K562 (cell line): ENCODE results near the gene FAM50A. TPM values are rescaled to one million over a fixed set of nuclear protein-coding genes. Genes with fewer than 3 reads are reported as not detected.

ENCODE experiments used
- HDAC3 ChIP-seq: fragments of 450-650 bp; IDR thresholded peaks from 2 replicates; pipeline ENCODE4 v1.6.1; 2018; ENCODE audit warnings: borderline replicate concordance, mild to moderate bottlenecking, moderate library complexity; ENCODE audit not compliant: partially characterized antibody
- MGA ChIP-seq: fragments of 450-650 bp; IDR thresholded peaks from 2 replicates; pipeline ENCODE4 v1.6.1; 2016; ENCODE audit warnings: mild to moderate bottlenecking, moderate library complexity
- NR3C1 ChIP-seq: sonication (generic); formaldehyde crosslinking; IDR thresholded peaks from 2 replicates; pipeline ENCODE4 v1.8.1; 2022; ENCODE audit warnings: missing genetic modification reagents
- PHF8 ChIP-seq: fragments of 200-600 bp; sonication (generic); IDR thresholded peaks from 2 replicates; pipeline ENCODE4 v1.6.1; 2012; ENCODE audit warnings: mixed run types, mild to moderate bottlenecking, inconsistent platforms, low read length, moderate library complexity, borderline replicate concordance
- PRDM10 ChIP-seq: fragments of 450-650 bp; IDR thresholded peaks from 2 replicates; pipeline ENCODE4 v1.6.1; 2018; ENCODE audit not compliant: partially characterized antibody
- SAFB ChIP-seq: fragments of 200-400 bp; formaldehyde crosslinking; IDR thresholded peaks from 2 replicates; pipeline ENCODE4 v1.6.1; 2017; ENCODE audit warnings: low read depth, low read length, borderline replicate concordance
- TCF7L2 ChIP-seq: fragments of 150-350 bp; IDR thresholded peaks from 2 replicates; pipeline ENCODE4 v1.6.1; 2016; ENCODE audit warnings: low read depth, mild to moderate bottlenecking, low read length, moderate library complexity
- YY1 ChIP-seq, 3 experiments: IDR thresholded peaks; 2 replicates each; pipeline ENCODE4 v1.6.1; 2011; ENCODE audit warnings: low read length in 2 of 3, mild to moderate bottlenecking in 2 of 3, moderate library complexity in 2 of 3, borderline replicate concordance in 1 of 3, control low read depth in 1 of 3, low read depth in 1 of 3; ENCODE audit not compliant: insufficient read depth in 3 of 3, insufficient replicate concordance in 2 of 3, control insufficient read depth in 1 of 3, insufficient read length in 1 of 3; ENCODE audit errors: extremely low read depth in 1 of 3
- polyA plus RNA-seq, 8 experiments: library from polyadenylated mRNA; depleted of rRNA in 4 of 8; stranded (reverse) in 5 of 8; unstranded in 3 of 8; fragments of >200 nt; fragmentation: Nextera tagmentation in 2 of 8; fragmentation: Illumina TruSeq in 1 of 8; extraction: Ambion mirVana in 2 of 8; extraction: Trizol in 1 of 8; gene quantifications; 2 replicates each; pipeline versions ENCODE4 v1.2.1 to v1.2.3, GENCODE V29; 2011 to 2014; ENCODE audit warnings: inconsistent platforms in 1 of 8, missing spikeins in 1 of 8
- total RNA-seq, 7 experiments: library from RNA; depleted of rRNA in 6 of 7; stranded (reverse); fragments of >200 nt in 6 of 7; fragmentation: Illumina TruSeq in 2 of 7; extraction: Trizol in 2 of 7; gene quantifications; 2 replicates each; pipeline versions ENCODE4 v1.2.1 to v1.2.3, GENCODE V29; 2011 to 2021; ENCODE audit warnings: low replicate concordance in 1 of 7

The FAM50A gene
- total and polyA plus RNA-seq, 9 of the 15 experiments (the other 6 are each of a cell fraction or from before 2014, with no cell fraction given), result 4.4 to 114 (median 67.3) TPM

GRCh38 chrX:154486396-154487207 lies 42.7 kb downstream of the FAM50A start, which contains the start of gene UBL4A (continued):
- TF ChIP-seq MGA, result no peak
- peak; percentile 55; the same call in 1 of the 2 replicates for TF ChIP-seq PHF8
- TF ChIP-seq NR3C1 (CRISPR knock-in tag), result no peak
- peak; percentile 39 for TF ChIP-seq PRDM10
- TF ChIP-seq TCF7L2, result no peak
- no peak for TF ChIP-seq HDAC3
- peak in 2 of 3 experiments; percentile 12 to 69 for TF ChIP-seq YY1 (IDR thresholded peaks at IDR 0.05; ENCODE audit: borderline replicate concordance in 1 of 3, control insufficient read depth in 1 of 3, extremely low read depth in 1 of 3, insufficient read depth in 3 of 3, insufficient read length in 1 of 3, insufficient replicate concordance in 2 of 3, low read depth in 1 of 3, low read length in 2 of 3)
- TF ChIP-seq SAFB, result peak; percentile 64; the same call in 1 of the 2 replicates
